Measurements from ENCODE around the gene LHX4. TPM values are rescaled to one million over a fixed set of nuclear protein-coding genes. Genes with fewer than 3 reads are reported as not detected.

The LHX4 gene
- polyA plus RNA-seq, 1 experiment = 0.06 TPM

- H3K36me3 ChIP-seq (ENCODE audit: control insufficient read depth, insufficient read depth, low read length) = peaks cover 40% of the 10 kb centered on the region
- CTCF ChIA-PET = no interaction called here
Measured at GRCh38 chr1:180193141-180194047, 36.7 kb upstream of the LHX4 start.

DNA sequence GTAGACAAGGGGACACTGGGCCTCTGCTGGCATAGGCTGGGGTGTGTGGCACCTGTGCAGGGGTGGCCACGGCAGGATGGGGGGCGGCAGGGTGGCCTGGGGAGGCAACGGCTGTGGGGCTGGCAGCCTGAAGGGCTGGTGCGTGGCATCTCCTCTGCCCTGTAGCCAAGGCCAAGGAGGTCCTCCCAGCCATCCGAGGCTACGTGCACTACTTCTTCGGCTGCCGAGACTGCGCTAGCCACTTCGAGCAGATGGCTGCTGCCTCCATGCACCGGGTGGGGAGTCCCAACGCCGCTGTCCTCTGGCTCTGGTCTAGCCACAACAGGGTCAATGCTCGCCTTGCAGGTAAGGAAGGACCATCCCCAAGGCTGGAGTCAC is 36.0 kb upstream of the LHX4 start:
- H3K36me3 ChIP-seq (ENCODE audit: control insufficient read depth, insufficient read depth, low read length) = peaks cover 35% of the 10 kb centered on the region
- TF ChIP-seq CTCF (IDR thresholded peaks at IDR 0.05; ENCODE audit: insufficient read depth, low read depth, low read length) = no peak
- H3K27me3 ChIP-seq (ENCODE audit: control insufficient read depth, insufficient read depth, low read length) = no peaks in the 10 kb centered on the region
- no peak for DNase-seq (ENCODE audit: low read depth)
- H3K4me3 ChIP-seq (ENCODE audit: low read depth, low read length) = no peak overlapping the region
- POLR2A ChIA-PET = no interaction called here
- CTCF ChIA-PET = no interaction called here

More at GRCh38 chr1:180193141-180194047, 36.7 kb upstream of the LHX4 start:
- H3K4me3 ChIP-seq (ENCODE audit: low read depth, low read length) = no peak overlapping the region
- H3K27me3 ChIP-seq (ENCODE audit: control insufficient read depth, insufficient read depth, low read length) = no peaks in the 10 kb centered on the region
- no peak for DNase-seq (ENCODE audit: low read depth)
- POLR2A ChIA-PET = no interaction called here
- no peak for TF ChIP-seq CTCF (IDR thresholded peaks at IDR 0.05; ENCODE audit: insufficient read depth, low read depth, low read length)

- DNase-seq (ENCODE audit: low read depth) = no peak
- peaks cover 34% of the 10 kb centered on the region for H3K36me3 ChIP-seq (ENCODE audit: control insufficient read depth, insufficient read depth, low read length)
- POLR2A ChIA-PET = no interaction called here
- CTCF ChIA-PET = interaction anchor here (0.6 to 2.6 kb wide), 2 partner anchors 13 to 19 kb away, joined by 4 to 8 read pairs; no protein-coding TSS in a partner anchor
- TF ChIP-seq CTCF (IDR thresholded peaks at IDR 0.05; ENCODE audit: insufficient read depth, low read depth, low read length) = no peak
- H3K4me3 ChIP-seq (ENCODE audit: low read depth, low read length) = no peak overlapping the region
- H3K27me3 ChIP-seq (ENCODE audit: control insufficient read depth, insufficient read depth, low read length) = no peaks in the 10 kb centered on the region
Measured at GRCh38 chr1:180194546-180195207, 35.4 kb upstream of the LHX4 start.

- H3K27me3 ChIP-seq (ENCODE audit: control insufficient read depth, insufficient read depth, low read length) = no peaks in the 10 kb centered on the region
- peaks cover 29% of the 10 kb centered on the region for H3K36me3 ChIP-seq (ENCODE audit: control insufficient read depth, insufficient read depth, low read length)
- no peak overlapping the region for H3K4me3 ChIP-seq (ENCODE audit: low read depth, low read length)
- ChIA-PET POLR2A (no interaction called here), CTCF (interaction anchor here (0.6 to 6.4 kb wide), 4 partner anchors 8 to 377 kb away, joined by 3 to 38 read pairs (median 6); no protein-coding TSS in a partner anchor)
- TF ChIP-seq CTCF (IDR thresholded peaks at IDR 0.05; ENCODE audit: insufficient read depth, low read depth, low read length) = no peak
- DNase-seq (ENCODE audit: low read depth) = no peak
Measured at GRCh38 chr1:180195401-180195800, 34.7 kb upstream of the LHX4 start.

DNA sequence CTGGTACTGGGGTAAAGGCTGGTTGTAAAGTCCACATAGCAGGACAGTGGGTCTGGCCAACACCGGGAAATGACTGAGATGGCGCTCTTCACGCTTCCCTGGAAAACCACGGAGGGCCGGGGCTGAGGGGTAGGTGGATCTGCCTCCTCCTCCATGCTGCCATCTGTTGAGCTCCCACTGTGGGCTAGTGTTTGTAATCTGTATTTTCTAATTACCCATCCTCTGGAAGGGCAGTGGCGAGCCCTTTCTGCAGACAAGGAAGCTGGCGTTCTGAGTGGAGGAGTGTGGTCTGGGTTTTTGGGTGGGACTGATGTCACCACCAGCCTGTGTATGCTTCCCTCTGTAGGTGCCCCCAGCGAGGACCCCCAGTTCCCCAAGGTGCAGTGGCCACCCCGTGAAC is 34.1 kb upstream of the LHX4 start:
- CTCF ChIA-PET = interaction anchor here (0.9 to 6.4 kb wide), 3 partner anchors 9 to 377 kb away, joined by 3 to 38 read pairs (median 8); no protein-coding TSS in a partner anchor
- no peaks in the 10 kb centered on the region for H3K27me3 ChIP-seq (ENCODE audit: control insufficient read depth, insufficient read depth, low read length)
- DNase-seq (ENCODE audit: low read depth) = no peak
- peaks cover 27% of the 10 kb centered on the region for H3K36me3 ChIP-seq (ENCODE audit: control insufficient read depth, insufficient read depth, low read length)
- POLR2A ChIA-PET = no interaction called here
- H3K4me3 ChIP-seq (ENCODE audit: low read depth, low read length) = no peak overlapping the region
- TF ChIP-seq CTCF (IDR thresholded peaks at IDR 0.05; ENCODE audit: insufficient read depth, low read depth, low read length) = no peak

Measured in BJ (cell line).